SIG-M5 treated with dmso at 0.1 percent for 504 hours (cell line): ENCODE measurements around the gene SLC46A1.

Experiments
- DNase-seq: peaks from one replicate; lab custom pipeline; 2025; ENCODE audit not compliant: unreplicated experiment; lab: John Stamatoyannopoulos, UW

SLC46A1 gene

GRCh38 chr17:28404461-28404811, 1.6 kb downstream of the SLC46A1 start:
- DNase-seq: no peak

GRCh38 chr17:28404007-28404406, 2.0 kb downstream of the SLC46A1 start:
- peak; percentile 29 for DNase-seq

- no peak for DNase-seq
These were observed 3.2 kb downstream of the SLC46A1 start for GRCh38 chr17:28402844-28403243.

GRCh38 chr17:28402224-28402630, 3.8 kb downstream of the SLC46A1 start:
- DNase-seq: no peak

GRCh38 chr17:28399808-28400207, 6.2 kb downstream of the SLC46A1 start:
- no peak for DNase-seq

- DNase-seq: peak; percentile 34
These were observed 7.6 kb downstream of the SLC46A1 start for GRCh38 chr17:28398280-28398981.

- no peak for DNase-seq
These were observed 8.2 kb downstream of the SLC46A1 start for GRCh38 chr17:28397687-28398279.

- no peak for DNase-seq
These were observed 8.7 kb downstream of the SLC46A1 start for GRCh38 chr17:28397275-28397674.

- no peak for DNase-seq
These were observed 9.3 kb downstream of the SLC46A1 start for GRCh38 chr17:28396635-28397239.

- no peak for DNase-seq
These were observed 10.0 kb downstream of the SLC46A1 start for GRCh38 chr17:28395968-28396367.

- DNase-seq: no peak
These were observed 10.6 kb downstream of the SLC46A1 start for GRCh38 chr17:28395426-28395825.

GRCh38 chr17:28394337-28395116, 11.5 kb downstream of the SLC46A1 start:
- no peak for DNase-seq

- no peak for DNase-seq
These were observed 13.5 kb downstream of the SLC46A1 start for GRCh38 chr17:28392491-28392890.

- no peak for DNase-seq
These were observed 14.6 kb downstream of the SLC46A1 start for GRCh38 chr17:28391401-28391800.

- no peak for DNase-seq
These were observed 15.0 kb downstream of the SLC46A1 start for GRCh38 chr17:28390984-28391383.

- no peak for DNase-seq
These were observed 15.4 kb downstream of the SLC46A1 start for GRCh38 chr17:28390563-28390962.

- DNase-seq: no peak
These were observed 15.9 kb downstream of the SLC46A1 start for GRCh38 chr17:28390141-28390540.

- no peak for DNase-seq
These were observed 17.9 kb downstream of the SLC46A1 start for GRCh38 chr17:28388106-28388505.

- DNase-seq: no peak
These were observed 19.6 kb downstream of the SLC46A1 start for GRCh38 chr17:28386391-28386790.

- no peak for DNase-seq
These were observed 20.6 kb downstream of the SLC46A1 start for GRCh38 chr17:28385406-28385805.

- no peak for DNase-seq
These were observed 21.0 kb downstream of the SLC46A1 start for GRCh38 chr17:28385037-28385400.
